NCI-H2196 (cell line): ENCODE results near the gene USP24.

ENCODE experiments used
- DNase-seq: peaks from one replicate; lab custom pipeline; 2025; ENCODE audit not compliant: unreplicated experiment; lab: John Stamatoyannopoulos, UW

The USP24 gene

GRCh38 chr1:55159571-55159970 lies 55.6 kb downstream of the USP24 start:
- DNase-seq = no peak

- DNase-seq = no peak
Measured at GRCh38 chr1:55156608-55157007, 58.6 kb downstream of the USP24 start.

- no peak for DNase-seq
Measured at GRCh38 chr1:55156093-55156492, 59.1 kb downstream of the USP24 start.

- no peak for DNase-seq
Measured at GRCh38 chr1:55155522-55155921, 59.6 kb downstream of the USP24 start.

- DNase-seq = no peak
Measured at GRCh38 chr1:55154616-55155015, 60.5 kb downstream of the USP24 start.

GRCh38 chr1:55153031-55153430 lies 62.1 kb downstream of the USP24 start:
- no peak for DNase-seq

- DNase-seq = no peak
Measured at GRCh38 chr1:55150880-55151588, 64.1 kb downstream of the USP24 start.

- no peak for DNase-seq
Measured at GRCh38 chr1:55148676-55149075, 66.5 kb downstream of the USP24 start.

GRCh38 chr1:55147524-55147923 lies 67.6 kb downstream of the USP24 start:
- no peak for DNase-seq

GRCh38 chr1:55146781-55147180 lies 68.4 kb downstream of the USP24 start:
- peak; percentile 24 for DNase-seq

- DNase-seq = no peak
Measured at GRCh38 chr1:55144886-55145285, 70.3 kb downstream of the USP24 start.

GRCh38 chr1:55143684-55144083 lies 71.5 kb downstream of the USP24 start:
- peak; percentile 22 for DNase-seq

GRCh38 chr1:55141295-55141893 lies 73.8 kb downstream of the USP24 start:
- no peak for DNase-seq

GRCh38 chr1:55140546-55140983 lies 74.6 kb downstream of the USP24 start:
- DNase-seq = peak; percentile 87

- no peak for DNase-seq
Measured at GRCh38 chr1:55140137-55140536, 75.0 kb downstream of the USP24 start.

GRCh38 chr1:55138823-55139222 lies 76.3 kb downstream of the USP24 start:
- no peak for DNase-seq

- DNase-seq = no peak
Measured at GRCh38 chr1:55134152-55134808, 80.9 kb downstream of the USP24 start.

- no peak for DNase-seq
Measured at GRCh38 chr1:55131801-55132200, 83.4 kb downstream of the USP24 start.

- no peak for DNase-seq
Measured at GRCh38 chr1:55131218-55131617, 83.9 kb downstream of the USP24 start.

GRCh38 chr1:55129194-55129728 lies 85.9 kb downstream of the USP24 start:
- DNase-seq = no peak

- DNase-seq = no peak
Measured at GRCh38 chr1:55128418-55128995, 86.7 kb downstream of the USP24 start.
